ENCODE data around the gene PTPRT. TPM values are rescaled to one million over a fixed set of nuclear protein-coding genes. Genes with fewer than 3 reads are reported as not detected.

PTPRT gene
- total and polyA plus RNA-seq, 2 of the 13 experiments (the other 11 are each of a cell fraction or from before 2014, with no cell fraction given) = under 0.01 to 0.09 TPM

GRCh38 chr20:42364446-42364845 lies 825.3 kb downstream of the PTPRT start:
- ChIA-PET POLR2A (no interaction called here), CTCF (ENCODE audit: low intra/inter-chr PET ratio, low total read pairs) (no interaction called here)
- no peaks in the 10 kb centered on the region for H3K36me3 ChIP-seq (replicated peaks in 1 of 2; ENCODE audit: control insufficient read depth in 1 of 2, insufficient read depth in 2 of 2, low read length in 2 of 2)
- no TSS peak for BruUV-seq (replicated peaks)
- intact Hi-C loops (cut with micrococcal nuclease; ENCODE audit: unreplicated experiment) (no loop called here), in situ Hi-C loops (cut with HindIII; ENCODE audit: extremely low pct_ligation_motif_present, low pct_unique_long_range_greater_than_20kb) (no loop called here)
- TF ChIP-seq SP2 (CRISPR knock-in tag; IDR thresholded peaks at IDR 0.05) = no peak
- no peak for TF ChIP-seq AHR (CRISPR knock-in tag; IDR thresholded peaks at IDR 0.05)
- no peak for TF ChIP-seq PHF20 (CRISPR knock-in tag; IDR thresholded peaks at IDR 0.05)
- TF ChIP-seq ZHX2 (IDR thresholded peaks at IDR 0.05; ENCODE audit: low read depth) = no peak
- TF ChIP-seq ZHX2 (CRISPR knock-in tag; IDR thresholded peaks at IDR 0.05; ENCODE audit: borderline replicate concordance) = no peak
- TF ChIP-seq, protein P1, sequence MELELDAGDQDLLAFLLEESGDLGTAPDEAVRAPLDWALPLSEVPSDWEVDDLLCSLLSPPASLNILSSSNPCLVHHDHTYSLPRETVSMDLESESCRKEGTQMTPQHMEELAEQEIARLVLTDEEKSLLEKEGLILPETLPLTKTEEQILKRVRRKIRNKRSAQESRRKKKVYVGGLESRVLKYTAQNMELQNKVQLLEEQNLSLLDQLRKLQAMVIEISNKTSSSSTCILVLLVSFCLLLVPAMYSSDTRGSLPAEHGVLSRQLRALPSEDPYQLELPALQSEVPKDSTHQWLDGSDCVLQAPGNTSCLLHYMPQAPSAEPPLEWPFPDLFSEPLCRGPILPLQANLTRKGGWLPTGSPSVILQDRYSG (CRISPR knock-in tag; IDR thresholded peaks at IDR 0.05) = no peak
- TF ChIP-seq SP140L (CRISPR knock-in tag; IDR thresholded peaks at IDR 0.05; ENCODE audit: borderline replicate concordance) = no peak
- TF ChIP-seq ZNF788 (CRISPR knock-in tag; IDR thresholded peaks at IDR 0.05; ENCODE audit: borderline replicate concordance) = no peak
- TF ChIP-seq, protein P2, sequence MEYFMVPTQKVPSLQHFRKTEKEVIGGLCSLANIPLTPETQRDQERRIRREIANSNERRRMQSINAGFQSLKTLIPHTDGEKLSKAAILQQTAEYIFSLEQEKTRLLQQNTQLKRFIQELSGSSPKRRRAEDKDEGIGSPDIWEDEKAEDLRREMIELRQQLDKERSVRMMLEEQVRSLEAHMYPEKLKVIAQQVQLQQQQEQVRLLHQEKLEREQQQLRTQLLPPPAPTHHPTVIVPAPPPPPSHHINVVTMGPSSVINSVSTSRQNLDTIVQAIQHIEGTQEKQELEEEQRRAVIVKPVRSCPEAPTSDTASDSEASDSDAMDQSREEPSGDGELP (IDR thresholded peaks at IDR 0.05; ENCODE audit: borderline replicate concordance, low read depth) = no peak
- no peak for TF ChIP-seq TRIM22 (IDR thresholded peaks at IDR 0.05)
- no peak for TF ChIP-seq NFYB (CRISPR knock-in tag; IDR thresholded peaks at IDR 0.05)
- TF ChIP-seq ATF1 (CRISPR knock-in tag; IDR thresholded peaks at IDR 0.05) = no peak
- TF ChIP-seq ZBTB8A (CRISPR knock-in tag; IDR thresholded peaks at IDR 0.05; ENCODE audit: borderline replicate concordance, low read depth) = no peak
- TF ChIP-seq EEA1 (CRISPR knock-in tag; IDR thresholded peaks at IDR 0.05; ENCODE audit: borderline replicate concordance) = no peak
- no peak for TF ChIP-seq ETV6 (CRISPR knock-in tag; conservative IDR thresholded peaks at IDR 0.05)
- TF ChIP-seq BRD4 (CRISPR knock-in tag; IDR thresholded peaks at IDR 0.05) = no peak
- H3K27ac ChIP-seq (ENCODE audit: extremely low read length, insufficient read depth, low read length) = no peak overlapping the region
- H3K9ac ChIP-seq (ENCODE audit: insufficient read depth, low read depth, low read length) = no peak overlapping the region
- WGBS (ENCODE audit: low lambda C conversion rate) = 8% methylated on average over 2 of the region's 2 CpGs
- FAIRE-seq (no peak), ATAC-seq (no peak), DNase-seq (ENCODE audit: low spot score) (no peak)
- no peak overlapping the region for H2AFZ ChIP-seq (ENCODE audit: low read length)
- H3K4me3 ChIP-seq (replicated peaks in 1 of 3; ENCODE audit: insufficient read depth in 1 of 3, low read depth in 2 of 3, low read length in 3 of 3) = no peak overlapping the region
- no peak overlapping the region for H3K4me2 ChIP-seq (ENCODE audit: low read depth, low read length)
- no peaks in the 10 kb centered on the region for H3K4me1 ChIP-seq (ENCODE audit: insufficient read depth, low read length)
- 0 out of 2 replicates have a peak, but pooled peaks cover 4% of the 10 kb centered on the region for H3K9me3 ChIP-seq (ENCODE audit: low read length)
- H3K27me3 ChIP-seq (ENCODE audit: control insufficient read depth in 1 of 2, insufficient read depth in 2 of 2, low read length in 2 of 2) = no peaks in the 10 kb centered on the region
- no peaks in the 10 kb centered on the region for H3K79me2 ChIP-seq (ENCODE audit: insufficient read depth, low read length)
- no peaks in the 10 kb centered on the region for H4K20me1 ChIP-seq (ENCODE audit: insufficient read depth, low read length)
